Sciatic nerve (tissue), 2 donors: ENCODE results near the gene UBIAD1. TPM values are rescaled to one million over a fixed set of nuclear protein-coding genes. Genes with fewer than 3 reads are reported as not detected.
"Not testable (repeated sequence)": the region's sequence is repeated elsewhere in the genome, so short reads cannot be mapped to it uniquely, and the experiment has no call there.

ENCODE experiments used
- ATAC-seq: fragments of 200-7000 bp; cut with Tn5 transposase; one replicate; pipeline ENCODE4 v1.9.1; 2020; ENCODE audit warnings: mild to moderate bottlenecking, moderate library complexity
- DNase-seq: peaks from one replicate; pipeline ENCODE4 v3.0.0-alpha.2; 2020; ENCODE audit warnings: low spot score
- intact Hi-C: fragments of 100-400 bp; cut with DNase I; formaldehyde crosslinking; loops from one replicate; pipeline ENCODE4 v1.14.2; 2022
- total RNA-seq: library from RNA; stranded (reverse); fragmentation: NEBNext Ultra II Directional; extraction: Animal tissue kit (Norgen Biotek cat#: 25700); gene quantifications from one replicate; pipeline ENCODE4 v1.2.1, GENCODE V29; 2021
- donor health status: DM: no; HTN: no; CAD: no.
- donor health status: DM: no; HTN: no; CAD: no.

Gene UBIAD1
- total RNA-seq, 1 donor from 2014 or later = 13.9 TPM

GRCh38 chr1:11273595-11274234 lies 717 bp downstream of the UBIAD1 start:
- DNase-seq = no peak
- peak; percentile 48 for ATAC-seq
- intact Hi-C loops = no loop called here

GRCh38 chr1:11279152-11279551 lies 6.2 kb downstream of the UBIAD1 start:
- DNase-seq (no peak), ATAC-seq (no peak)
- intact Hi-C loops = no loop called here

- no peak for ATAC-seq
- intact Hi-C loops = no loop called here
These were observed 6.6 kb downstream of the UBIAD1 start for GRCh38 chr1:11279630-11280029.

GRCh38 chr1:11280719-11281376 lies 7.8 kb downstream of the UBIAD1 start:
- intact Hi-C loops = no loop called here
- DNase-seq (no peak), ATAC-seq (no peak)

More at GRCh38 chr1:11279630-11280029, 6.6 kb downstream of the UBIAD1 start:
- DNase-seq = no peak

GRCh38 chr1:11281518-11282331 lies 8.7 kb downstream of the UBIAD1 start:
- ATAC-seq (peak; percentile 91), DNase-seq (no peak)
- intact Hi-C loops = no loop called here

- ATAC-seq = no peak
- intact Hi-C loops = no loop called here
- no peak for DNase-seq
These were observed 10.2 kb downstream of the UBIAD1 start for GRCh38 chr1:11283151-11283550.

- intact Hi-C loops = no loop called here
- DNase-seq (no peak), ATAC-seq (no peak)
These were observed 11.8 kb downstream of the UBIAD1 start for GRCh38 chr1:11284784-11285183.

- DNase-seq = no peak
- no peak for ATAC-seq
- intact Hi-C loops = no loop called here
These were observed 13.1 kb downstream of the UBIAD1 start for GRCh38 chr1:11285883-11286734.

GRCh38 chr1:11286735-11287410 lies 13.9 kb downstream of the UBIAD1 start:
- intact Hi-C loops = no loop called here

GRCh38 chr1:11289064-11289463 lies 16.1 kb downstream of the UBIAD1 start:
- DNase-seq = no peak
- intact Hi-C loops = no loop called here

More at GRCh38 chr1:11286735-11287410, 13.9 kb downstream of the UBIAD1 start:
- DNase-seq = no peak
- peak; percentile 76 for ATAC-seq

GRCh38 chr1:11291049-11291448 lies 18.1 kb downstream of the UBIAD1 start:
- ATAC-seq = no peak
- DNase-seq = no peak
- intact Hi-C loops = no loop called here

More at GRCh38 chr1:11289064-11289463, 16.1 kb downstream of the UBIAD1 start:
- no peak for ATAC-seq

- DNase-seq = no peak
- intact Hi-C loops = no loop called here
These were observed 20.9 kb downstream of the UBIAD1 start for GRCh38 chr1:11293856-11294255.

GRCh38 chr1:11294951-11295350 lies 22.0 kb downstream of the UBIAD1 start:
- DNase-seq = no peak
- intact Hi-C loops = no loop called here

More at GRCh38 chr1:11293856-11294255, 20.9 kb downstream of the UBIAD1 start:
- ATAC-seq = no peak

GRCh38 chr1:11295905-11296304 lies 22.9 kb downstream of the UBIAD1 start:
- intact Hi-C loops = no loop called here
- ATAC-seq (no peak), DNase-seq (no peak)

More at GRCh38 chr1:11294951-11295350, 22.0 kb downstream of the UBIAD1 start:
- ATAC-seq = no peak

- DNase-seq, ATAC-seq, intact Hi-C loops: not testable (repeated sequence)
These were observed 24.8 kb downstream of the UBIAD1 start for GRCh38 chr1:11297774-11298173.

GRCh38 chr1:11298390-11299224 lies 25.6 kb downstream of the UBIAD1 start:
- DNase-seq (no peak), ATAC-seq (no peak)
- intact Hi-C loops = no loop called here

GRCh38 chr1:11299225-11299574 lies 26.2 kb downstream of the UBIAD1 start:
- DNase-seq (no peak), ATAC-seq (no peak)
- intact Hi-C loops = no loop called here

- DNase-seq = no peak
- no peak for ATAC-seq
- intact Hi-C loops = no loop called here
These were observed 28.6 kb downstream of the UBIAD1 start for GRCh38 chr1:11301601-11302000.
